HepG2 (cell line): ENCODE results near the gene TBC1D16. TPM values are rescaled to one million over a fixed set of nuclear protein-coding genes. Genes with fewer than 3 reads are reported as not detected.

ENCODE experiments used
- BATF2 ChIP-seq: sonication (generic); formaldehyde crosslinking; IDR thresholded peaks from 2 replicates; pipeline ENCODE4 v1.8.0; 2022; ENCODE audit warnings: mild to moderate bottlenecking, missing genetic modification reagents, moderate library complexity
- CC2D1A ChIP-seq: sonication (generic); formaldehyde crosslinking; IDR thresholded peaks from 2 replicates; pipeline ENCODE4 v1.8.1; 2023; ENCODE audit warnings: mild to moderate bottlenecking, missing genetic modification reagents
- CTCF ChIP-seq: sonication (generic); formaldehyde crosslinking; IDR thresholded peaks from 2 replicates; pipeline ENCODE4 v1.5.0; 2020; ENCODE audit warnings: mild to moderate bottlenecking, missing genetic modification reagents, moderate library complexity
- ELK4 ChIP-seq: sonication (generic); formaldehyde crosslinking; IDR thresholded peaks from 2 replicates; pipeline ENCODE4 v1.9.0; 2021; ENCODE audit warnings: missing genetic modification reagents, borderline replicate concordance
- HBP1 ChIP-seq: IDR thresholded peaks from 2 replicates; pipeline ENCODE4 v1.6.1; 2016; ENCODE audit warnings: low read depth, control low read depth
- HNF4G ChIP-seq, 2 experiments: sonication (generic) in 1 of 2; formaldehyde crosslinking in 1 of 2; IDR thresholded peaks; 2 replicates each; pipeline versions ENCODE4 v1.4.0 to v1.6.1; 2011 to 2020; ENCODE audit warnings: borderline replicate concordance in 2 of 2, low read depth in 2 of 2, mild to moderate bottlenecking in 2 of 2, low read length in 1 of 2, missing genetic modification reagents in 1 of 2, moderate library complexity in 1 of 2
- HNRNPL ChIP-seq: fragments of 200-400 bp; formaldehyde crosslinking; IDR thresholded peaks from 2 replicates; pipeline ENCODE4 v1.6.1; 2017; ENCODE audit warnings: mild to moderate bottlenecking, low read depth, low read length
- JUNB ChIP-seq: sonication (generic); formaldehyde crosslinking; IDR thresholded peaks from 2 replicates; pipeline ENCODE4 v1.8.0; 2022; ENCODE audit warnings: missing genetic modification reagents, mild to moderate bottlenecking, borderline replicate concordance
- MED8 ChIP-seq: sonication (generic); formaldehyde crosslinking; IDR thresholded peaks from 2 replicates; pipeline ENCODE4 v1.8.1; 2023; ENCODE audit warnings: mild to moderate bottlenecking, missing genetic modification reagents; ENCODE audit not compliant: insufficient replicate concordance
- MTF2 ChIP-seq: sonication (generic); formaldehyde crosslinking; IDR thresholded peaks from 2 replicates; pipeline ENCODE4 v1.5.0; 2020; ENCODE audit warnings: missing genetic modification reagents, borderline replicate concordance
- PCBP2 ChIP-seq: fragments of 200-400 bp; formaldehyde crosslinking; optimal IDR thresholded peaks from 2 replicates; pipeline ENCODE3; 2018; ENCODE audit warnings: low read length, low read depth; ENCODE audit not compliant: poor library complexity, severe bottlenecking
- PHF5A ChIP-seq: IDR thresholded peaks from one replicate; pipeline ENCODE4 v1.6.1; 2018; ENCODE audit warnings: low read depth, missing genetic modification reagents; ENCODE audit not compliant: unreplicated experiment
- POGK ChIP-seq: sonication (generic); formaldehyde crosslinking; conservative IDR thresholded peaks from 2 replicates; pipeline ENCODE4 v1.8.0; 2022; ENCODE audit warnings: mild to moderate bottlenecking, moderate library complexity, missing genetic modification reagents
- RFXAP ChIP-seq: sonication (generic); formaldehyde crosslinking; IDR thresholded peaks from 2 replicates; pipeline ENCODE4 v1.4.0; 2020; ENCODE audit warnings: missing genetic modification reagents, borderline replicate concordance
- SMARCE1 ChIP-seq: fragments of 450-650 bp; IDR thresholded peaks from 2 replicates; pipeline ENCODE4 v1.6.1; 2017; ENCODE audit warnings: borderline replicate concordance
- SOX5 ChIP-seq: IDR thresholded peaks from 2 replicates; pipeline ENCODE4 v1.6.1; 2016; ENCODE audit warnings: borderline replicate concordance
- ZBTB39 ChIP-seq: sonication (generic); formaldehyde crosslinking; IDR thresholded peaks from 2 replicates; pipeline ENCODE4 v1.5.0; 2020; ENCODE audit warnings: missing genetic modification reagents
- ZFX ChIP-seq: sonication (generic); formaldehyde crosslinking; IDR thresholded peaks from 2 replicates; pipeline ENCODE4 v1.4.0; 2020; ENCODE audit warnings: mild to moderate bottlenecking, low read depth, missing genetic modification reagents, moderate library complexity
- ZNF260 ChIP-seq: sonication (generic); formaldehyde crosslinking; IDR thresholded peaks from 2 replicates; pipeline ENCODE4 v1.4.0; 2020; ENCODE audit warnings: missing genetic modification reagents, low read depth, mild to moderate bottlenecking, borderline replicate concordance
- ZNF501 ChIP-seq: sonication (generic); formaldehyde crosslinking; IDR thresholded peaks from 2 replicates; pipeline ENCODE4 v1.5.1; 2020; ENCODE audit warnings: mild to moderate bottlenecking, moderate library complexity, missing genetic modification reagents
- polyA plus RNA-seq, 8 experiments: library from polyadenylated mRNA; depleted of rRNA in 3 of 8; stranded (reverse) in 7 of 8; unstranded in 1 of 8; fragments of >200 nt; fragmentation: Illumina TruSeq in 4 of 8; extraction: Trizol in 4 of 8; gene quantifications; 2 replicates each; pipeline versions ENCODE4 v1.2.1 to v1.2.3, GENCODE V29; 2011 to 2016; ENCODE audit warnings: low read depth in 4 of 8, missing spikeins in 1 of 8, mixed read lengths in 1 of 8; ENCODE audit not compliant: insufficient read depth in 1 of 8
- total RNA-seq, 5 experiments: library from RNA; depleted of rRNA; stranded (reverse); fragments of >200 nt; fragmentation: Illumina TruSeq; extraction: Trizol; gene quantifications; 2 replicates each; pipeline ENCODE4 v1.2.3, GENCODE V29; 2016; ENCODE audit warnings: low read depth in 1 of 5

The TBC1D16 gene
- total and polyA plus RNA-seq, 2 of the 13 experiments (the other 11 are each of a cell fraction or from before 2014, with no cell fraction given): 14.9 to 24.9 TPM

- TF ChIP-seq POGK (CRISPR knock-in tag) (peak; percentile 82), MED8 (CRISPR knock-in tag) (no peak), SMARCE1 (no peak), PHF5A (CRISPR knock-in tag) (no peak), ZBTB39 (peak; percentile 19; the same call in 1 of the 2 replicates), ELK4 (no peak), CTCF (peak; percentile 98), MTF2 (CRISPR knock-in tag) (no peak), RFXAP (no peak), HNRNPL (no peak), ZNF260 (no peak), PCBP2 (no peak), HNF4G (IDR thresholded peaks at IDR 0.05; ENCODE audit: borderline replicate concordance, low read depth, low read length) (peak; percentile 55; the same call in 1 of the 2 replicates), HNF4G (CRISPR knock-in tag; IDR thresholded peaks at IDR 0.05; ENCODE audit: borderline replicate concordance, low read depth) (0 out of 2 replicates have a peak, but pooled peaks have one; percentile 35), SOX5 (CRISPR knock-in tag) (no peak), ZNF501 (CRISPR knock-in tag) (no peak), ZFX (peak; percentile 74), JUNB (CRISPR knock-in tag) (no peak), CC2D1A (no peak), BATF2 (CRISPR knock-in tag) (no peak), HBP1 (CRISPR knock-in tag) (no peak)
Observed at GRCh38 chr17:80008383-80008840, 27.3 kb downstream of the TBC1D16 start (continued).
